Mesothelial cell of epicardium (in vitro differentiated cells): ENCODE data around the gene C5orf63. TPM values are rescaled to one million over a fixed set of nuclear protein-coding genes. Genes with fewer than 3 reads are reported as not detected.

Source experiments
- DNase-seq, 2 experiments: peaks; one replicate each; pipeline ENCODE4 v3.0.0; 2021; ENCODE audit warnings: low spot score in 2 of 2; ENCODE audit not compliant: unreplicated experiment in 2 of 2
- H3K27ac Mint-ChIP-seq: 2 replicates; pipeline ENCODE4 v1.8.0; 2021; ENCODE audit warnings: mixed read lengths
- H3K27me3 Mint-ChIP-seq: 2 replicates; pipeline ENCODE4 v1.8.0; 2021; ENCODE audit warnings: low read depth, mixed read lengths
- H3K36me3 Mint-ChIP-seq: 2 replicates; pipeline ENCODE4 v1.8.0; 2021; ENCODE audit warnings: mixed read lengths
- H3K4me1 Mint-ChIP-seq: 2 replicates; pipeline ENCODE4 v1.8.0; 2021; ENCODE audit warnings: mixed read lengths
- H3K4me3 Mint-ChIP-seq: 2 replicates; pipeline ENCODE4 v1.8.0; 2021; ENCODE audit warnings: mild to moderate bottlenecking, moderate library complexity, mixed read lengths
- H3K9me3 Mint-ChIP-seq: 2 replicates; pipeline ENCODE4 v1.8.0; 2021; ENCODE audit warnings: mixed read lengths
- total RNA-seq: library from RNA; stranded (reverse); gene quantifications from 3 replicates; pipeline ENCODE4 v1.2.1, GENCODE V29; 2021
- TF ChIP-seq, protein P1 (sequence below): fragments of 200-600 bp; sonication (generic); IDR thresholded peaks from one replicate; pipeline ENCODE4 v1.5.0; 2021; ENCODE audit warnings: antibody characterized with exemption; ENCODE audit not compliant: unreplicated experiment

The C5orf63 gene
- total RNA-seq, 1 donor from 2014 or later: 2.3 TPM

DNA sequence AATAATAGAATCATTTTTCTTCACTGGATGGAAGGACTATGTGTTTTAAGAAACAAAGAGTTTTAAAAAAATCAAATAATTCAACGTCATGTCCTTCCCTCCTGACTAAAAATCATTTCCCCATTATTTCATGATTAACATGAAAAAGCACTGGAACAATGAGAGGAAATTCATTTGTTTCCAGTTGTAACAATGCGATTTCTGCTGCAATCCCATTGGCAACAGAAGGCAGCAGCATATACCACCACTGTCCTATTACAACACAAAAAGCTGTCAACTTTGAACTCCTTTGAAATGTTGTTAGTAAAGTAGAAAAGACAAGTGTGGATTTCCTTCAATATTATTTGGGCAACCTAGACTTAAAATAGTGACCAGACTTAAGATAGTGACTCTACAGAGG, 3.1 kb downstream of the C5orf63 start:
- TF ChIP-seq, protein P1, sequence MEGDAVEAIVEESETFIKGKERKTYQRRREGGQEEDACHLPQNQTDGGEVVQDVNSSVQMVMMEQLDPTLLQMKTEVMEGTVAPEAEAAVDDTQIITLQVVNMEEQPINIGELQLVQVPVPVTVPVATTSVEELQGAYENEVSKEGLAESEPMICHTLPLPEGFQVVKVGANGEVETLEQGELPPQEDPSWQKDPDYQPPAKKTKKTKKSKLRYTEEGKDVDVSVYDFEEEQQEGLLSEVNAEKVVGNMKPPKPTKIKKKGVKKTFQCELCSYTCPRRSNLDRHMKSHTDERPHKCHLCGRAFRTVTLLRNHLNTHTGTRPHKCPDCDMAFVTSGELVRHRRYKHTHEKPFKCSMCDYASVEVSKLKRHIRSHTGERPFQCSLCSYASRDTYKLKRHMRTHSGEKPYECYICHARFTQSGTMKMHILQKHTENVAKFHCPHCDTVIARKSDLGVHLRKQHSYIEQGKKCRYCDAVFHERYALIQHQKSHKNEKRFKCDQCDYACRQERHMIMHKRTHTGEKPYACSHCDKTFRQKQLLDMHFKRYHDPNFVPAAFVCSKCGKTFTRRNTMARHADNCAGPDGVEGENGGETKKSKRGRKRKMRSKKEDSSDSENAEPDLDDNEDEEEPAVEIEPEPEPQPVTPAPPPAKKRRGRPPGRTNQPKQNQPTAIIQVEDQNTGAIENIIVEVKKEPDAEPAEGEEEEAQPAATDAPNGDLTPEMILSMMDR: no peak
- Mint-ChIP-seq H3K27ac (no peak overlapping the region), H3K36me3 (no peaks in the 10 kb centered on the region), H3K4me3 (no peak overlapping the region), H3K9me3 (no peaks in the 10 kb centered on the region), H3K4me1 (no peaks in the 10 kb centered on the region), H3K27me3 (no peaks in the 10 kb centered on the region)
- no peak for DNase-seq

- no peak for DNase-seq
- Mint-ChIP-seq H3K27me3 (no peaks in the 10 kb centered on the region), H3K36me3 (no peaks in the 10 kb centered on the region), H3K4me1 (no peaks in the 10 kb centered on the region), H3K9me3 (no peaks in the 10 kb centered on the region), H3K27ac (no peak overlapping the region), H3K4me3 (no peak overlapping the region)
- TF ChIP-seq, protein P1: no peak
These were observed 4.6 kb downstream of the C5orf63 start for GRCh38 chr5:127068493-127069214.

- TF ChIP-seq, protein P1: no peak
- Mint-ChIP-seq H3K27me3 (no peaks in the 10 kb centered on the region), H3K4me1 (peaks cover 5% of the 10 kb centered on the region), H3K27ac (no peak overlapping the region), H3K4me3 (no peak overlapping the region), H3K9me3 (no peaks in the 10 kb centered on the region), H3K36me3 (no peaks in the 10 kb centered on the region)
- DNase-seq: no peak
These were observed 6.6 kb downstream of the C5orf63 start for GRCh38 chr5:127066721-127067120.

DNA sequence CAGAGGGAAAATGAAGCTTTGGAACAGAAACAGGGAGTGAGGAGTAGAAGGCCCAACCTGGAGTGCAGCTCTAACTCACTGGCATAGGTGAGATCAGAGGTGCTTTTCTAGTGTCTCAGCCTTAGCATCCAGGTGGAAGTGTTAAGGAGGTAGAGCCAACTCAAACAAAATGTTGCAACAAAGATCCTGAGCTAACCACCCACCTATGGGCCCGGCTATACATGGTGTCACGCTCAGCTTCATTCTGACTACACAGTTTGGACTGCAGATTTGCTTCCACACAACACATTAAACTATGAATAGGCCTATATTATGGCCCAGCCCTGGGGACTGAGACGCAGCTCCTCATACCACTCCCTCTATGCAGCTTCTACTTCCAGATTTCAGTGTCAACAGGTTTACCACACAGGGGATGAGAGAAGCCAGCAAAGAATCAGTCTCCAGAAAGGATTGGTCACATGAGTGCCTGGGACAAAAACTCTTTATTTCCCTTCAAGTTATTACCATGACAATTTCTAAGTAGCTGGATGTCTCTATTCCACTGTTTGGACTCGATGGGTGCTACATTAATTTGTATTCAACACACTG, 9.0 kb downstream of the C5orf63 start:
- Mint-ChIP-seq H3K27me3 (no peaks in the 10 kb centered on the region), H3K36me3 (no peaks in the 10 kb centered on the region), H3K4me1 (peaks cover 9% of the 10 kb centered on the region), H3K9me3 (no peaks in the 10 kb centered on the region), H3K4me3 (no peak overlapping the region), H3K27ac (no peak overlapping the region)
- DNase-seq: no peak
- TF ChIP-seq, protein P1: no peak

GRCh38 chr5:127063257-127063913, 9.9 kb downstream of the C5orf63 start:
- Mint-ChIP-seq H3K27ac (no peak overlapping the region), H3K36me3 (no peaks in the 10 kb centered on the region), H3K9me3 (no peaks in the 10 kb centered on the region), H3K4me1 (peaks cover 9% of the 10 kb centered on the region), H3K4me3 (no peak overlapping the region), H3K27me3 (no peaks in the 10 kb centered on the region)
- no peak for DNase-seq
- TF ChIP-seq, protein P1: no peak
